Measurements from ENCODE around the gene S100A14.

The S100A14 gene

GRCh38 chr1:153631047-153632022 is 15.2 kb upstream of the S100A14 start:
- TF ChIP-seq FOXK2 (IDR thresholded peaks at IDR 0.05), result no peak
- TF ChIP-seq TARDBP (IDR thresholded peaks at IDR 0.05), result no peak
- no peak for TF ChIP-seq BHLHE40 (IDR thresholded peaks at IDR 0.05; ENCODE audit: borderline replicate concordance)
- no peak for TF ChIP-seq LEF1 (IDR thresholded peaks at IDR 0.05; ENCODE audit: borderline replicate concordance)
- DNase-seq (ENCODE audit: extremely low spot score), result no peak
- CTCF ChIA-PET, result no interaction called here
- POLR2A ChIA-PET, result interaction anchor here (0.8 to 1.8 kb wide), 2 partner anchors 16 to 59 kb away, joined by 3 to 4 read pairs; partner anchors contain the start of gene S100A14

- ChIA-PET CTCF (no interaction called here), POLR2A (interaction anchor here (0.8 to 2.2 kb wide), 5 partner anchors 15 to 360 kb away, joined by 3 to 7 read pairs (median 3); partner anchors contain the start of gene S100A14)
- DNase-seq (ENCODE audit: extremely low spot score), result no peak
- TF ChIP-seq, protein P1, sequence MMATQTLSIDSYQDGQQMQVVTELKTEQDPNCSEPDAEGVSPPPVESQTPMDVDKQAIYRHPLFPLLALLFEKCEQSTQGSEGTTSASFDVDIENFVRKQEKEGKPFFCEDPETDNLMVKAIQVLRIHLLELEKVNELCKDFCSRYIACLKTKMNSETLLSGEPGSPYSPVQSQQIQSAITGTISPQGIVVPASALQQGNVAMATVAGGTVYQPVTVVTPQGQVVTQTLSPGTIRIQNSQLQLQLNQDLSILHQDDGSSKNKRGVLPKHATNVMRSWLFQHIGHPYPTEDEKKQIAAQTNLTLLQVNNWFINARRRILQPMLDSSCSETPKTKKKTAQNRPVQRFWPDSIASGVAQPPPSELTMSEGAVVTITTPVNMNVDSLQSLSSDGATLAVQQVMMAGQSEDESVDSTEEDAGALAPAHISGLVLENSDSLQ (IDR thresholded peaks at IDR 0.05), result no peak
- no peak for TF ChIP-seq CTBP1 (IDR thresholded peaks at IDR 0.05; ENCODE audit: borderline replicate concordance)
- TF ChIP-seq FOXM1 (IDR thresholded peaks at IDR 0.05; ENCODE audit: borderline replicate concordance), result no peak
Observed at GRCh38 chr1:153630384-153630783, 14.3 kb upstream of the S100A14 start.

DNA sequence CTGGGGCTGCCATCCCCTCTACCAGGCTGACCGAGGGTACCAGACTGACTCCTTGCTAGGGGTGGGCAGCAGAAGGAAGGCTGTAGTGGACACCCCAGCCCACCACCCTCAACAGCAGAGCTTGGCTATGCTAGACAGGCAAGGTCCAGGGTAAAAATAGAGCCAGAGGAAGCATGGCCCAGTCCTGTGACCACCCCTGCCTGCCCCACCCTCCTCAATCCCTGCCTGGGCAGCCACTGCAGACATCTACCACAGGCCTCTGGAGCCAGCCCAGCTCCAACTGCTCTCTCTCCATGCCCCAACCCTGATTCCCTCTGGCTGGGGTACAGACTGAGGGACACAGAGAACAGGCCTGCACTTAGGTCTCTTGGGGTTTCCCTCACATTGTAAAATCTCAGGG is 13.8 kb upstream of the S100A14 start:
- DNase-seq (ENCODE audit: extremely low spot score), result no peak
- TF ChIP-seq SUZ12 (IDR thresholded peaks at IDR 0.05) (no peak), SP1 (IDR thresholded peaks at IDR 0.05) (no peak), LEF1 (IDR thresholded peaks at IDR 0.05; ENCODE audit: borderline replicate concordance) (no peak), L3MBTL2 (conservative IDR thresholded peaks at IDR 0.05) (no peak), FOXA1 (IDR thresholded peaks at IDR 0.05) (no peak), CTBP1 (IDR thresholded peaks at IDR 0.05; ENCODE audit: borderline replicate concordance) (no peak), FOXK2 (IDR thresholded peaks at IDR 0.05) (no peak), FOXM1 (IDR thresholded peaks at IDR 0.05; ENCODE audit: borderline replicate concordance) (no peak), ARNT (IDR thresholded peaks at IDR 0.05) (no peak), HDGF (IDR thresholded peaks at IDR 0.05; ENCODE audit: borderline replicate concordance) (no peak), ELF4 (IDR thresholded peaks at IDR 0.05) (no peak), TARDBP (IDR thresholded peaks at IDR 0.05) (no peak), ZNF384 (IDR thresholded peaks at IDR 0.05) (no peak), BHLHE40 (IDR thresholded peaks at IDR 0.05; ENCODE audit: borderline replicate concordance) (no peak), NFRKB (IDR thresholded peaks at IDR 0.05) (no peak)
- TF ChIP-seq, protein P1 (IDR thresholded peaks at IDR 0.05), result no peak
- CTCF ChIA-PET, result no interaction called here

GRCh38 chr1:153629343-153629665 is 13.2 kb upstream of the S100A14 start:
- TF ChIP-seq, protein P1 (IDR thresholded peaks at IDR 0.05), result no peak
- TF ChIP-seq LEF1 (IDR thresholded peaks at IDR 0.05; ENCODE audit: borderline replicate concordance) (no peak), ARNT (IDR thresholded peaks at IDR 0.05) (no peak), TARDBP (IDR thresholded peaks at IDR 0.05) (no peak), CTBP1 (IDR thresholded peaks at IDR 0.05; ENCODE audit: borderline replicate concordance) (no peak), SUZ12 (IDR thresholded peaks at IDR 0.05) (no peak), BHLHE40 (IDR thresholded peaks at IDR 0.05; ENCODE audit: borderline replicate concordance) (no peak), FOXM1 (IDR thresholded peaks at IDR 0.05; ENCODE audit: borderline replicate concordance) (no peak), NFRKB (IDR thresholded peaks at IDR 0.05) (no peak), SP1 (IDR thresholded peaks at IDR 0.05) (no peak), FOXA1 (IDR thresholded peaks at IDR 0.05) (no peak), ZNF384 (IDR thresholded peaks at IDR 0.05) (no peak)
- ChIA-PET POLR2A (interaction anchor here (1.0 to 2.2 kb wide), 2 partner anchors 18 to 61 kb away, joined by 3 to 7 read pairs; no protein-coding TSS in a partner anchor), CTCF (interaction anchor here (2.3 kb wide), 1 partner anchor 43 kb away, joined by 9 read pairs; no protein-coding TSS in a partner anchor)
- no peak for DNase-seq (ENCODE audit: extremely low spot score)

More for the DNA sequence above, 13.8 kb upstream of the S100A14 start:
- POLR2A ChIA-PET, result interaction anchor here (0.8 to 2.2 kb wide), 4 partner anchors 17 to 360 kb away, joined by 3 to 7 read pairs (median 4); no protein-coding TSS in a partner anchor

DNA sequence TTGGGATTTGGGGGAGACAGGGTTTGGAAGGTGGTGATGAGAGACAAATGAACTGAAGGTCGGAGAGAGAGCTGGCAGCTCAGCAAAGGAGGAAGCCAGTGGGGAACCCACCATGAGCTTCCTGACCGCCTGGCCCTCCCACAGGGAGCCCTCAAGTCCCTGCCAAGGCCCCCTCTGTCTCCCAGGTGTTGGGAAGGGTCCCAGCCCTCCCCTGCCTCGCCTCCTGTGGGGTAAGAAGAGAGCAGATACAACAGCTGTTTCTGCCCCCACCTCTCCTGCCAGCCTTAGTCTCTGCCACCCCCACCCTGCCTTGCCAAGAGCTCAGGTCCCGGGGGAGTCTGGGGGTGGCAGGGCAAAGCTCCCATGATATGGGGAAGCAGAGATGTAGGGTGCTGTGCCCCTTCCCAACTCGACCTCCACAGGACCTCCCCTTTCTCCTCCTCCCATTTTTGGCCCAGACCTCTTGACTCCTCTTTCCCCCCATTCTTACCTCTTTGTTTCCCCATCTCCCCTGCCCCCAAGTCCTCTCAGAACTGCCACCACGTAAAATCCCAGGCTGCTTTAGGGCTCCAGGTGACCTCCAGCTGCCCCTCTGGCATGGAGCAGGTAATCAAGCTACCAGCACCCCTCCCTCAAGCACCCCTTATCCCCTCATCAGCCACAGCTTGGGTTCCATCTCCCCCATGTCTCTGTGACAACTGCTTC is 12.7 kb upstream of the S100A14 start:
- ChIA-PET POLR2A (interaction anchor here (1.6 to 2.3 kb wide), 5 partner anchors 10 to 62 kb away, joined by 7 to 17 read pairs (median 8); no protein-coding TSS in a partner anchor), CTCF (interaction anchor here (2.3 to 2.7 kb wide), 2 partner anchors 14 to 43 kb away, joined by 9 to 27 read pairs; partner anchors contain the start of gene S100A14)
- DNase-seq (ENCODE audit: extremely low spot score), result no peak
- TF ChIP-seq ELF4 (IDR thresholded peaks at IDR 0.05), result no peak
- no peak for TF ChIP-seq ZNF384 (IDR thresholded peaks at IDR 0.05)
- no peak for TF ChIP-seq HDGF (IDR thresholded peaks at IDR 0.05; ENCODE audit: borderline replicate concordance)
- no peak for TF ChIP-seq TARDBP (IDR thresholded peaks at IDR 0.05)
- TF ChIP-seq SUZ12 (IDR thresholded peaks at IDR 0.05), result no peak
- no peak for TF ChIP-seq FOXM1 (IDR thresholded peaks at IDR 0.05; ENCODE audit: borderline replicate concordance)
- TF ChIP-seq FOXK2 (IDR thresholded peaks at IDR 0.05), result no peak
- TF ChIP-seq NFRKB (IDR thresholded peaks at IDR 0.05), result no peak
- TF ChIP-seq, protein P1 (IDR thresholded peaks at IDR 0.05), result no peak
- TF ChIP-seq ARNT (IDR thresholded peaks at IDR 0.05), result no peak
- no peak for TF ChIP-seq LEF1 (IDR thresholded peaks at IDR 0.05; ENCODE audit: borderline replicate concordance)
- TF ChIP-seq SP1 (IDR thresholded peaks at IDR 0.05), result no peak
- no peak for TF ChIP-seq L3MBTL2 (conservative IDR thresholded peaks at IDR 0.05)
- TF ChIP-seq CTBP1 (IDR thresholded peaks at IDR 0.05; ENCODE audit: borderline replicate concordance), result no peak
- TF ChIP-seq BHLHE40 (IDR thresholded peaks at IDR 0.05; ENCODE audit: borderline replicate concordance), result no peak
- TF ChIP-seq FOXA1 (IDR thresholded peaks at IDR 0.05), result no peak

Measured in HEK293T (cell line).